HG02798 (cell line): ENCODE measurements around the gene WDR1.

ENCODE experiments used
- ATAC-seq: cut with Tn5 transposase; IDR thresholded peaks from one replicate; pipeline ENCODE4 v1.9.1; 2021; ENCODE audit warnings: mild to moderate bottlenecking; ENCODE audit not compliant: unreplicated experiment, poor library complexity

WDR1 gene

DNA sequence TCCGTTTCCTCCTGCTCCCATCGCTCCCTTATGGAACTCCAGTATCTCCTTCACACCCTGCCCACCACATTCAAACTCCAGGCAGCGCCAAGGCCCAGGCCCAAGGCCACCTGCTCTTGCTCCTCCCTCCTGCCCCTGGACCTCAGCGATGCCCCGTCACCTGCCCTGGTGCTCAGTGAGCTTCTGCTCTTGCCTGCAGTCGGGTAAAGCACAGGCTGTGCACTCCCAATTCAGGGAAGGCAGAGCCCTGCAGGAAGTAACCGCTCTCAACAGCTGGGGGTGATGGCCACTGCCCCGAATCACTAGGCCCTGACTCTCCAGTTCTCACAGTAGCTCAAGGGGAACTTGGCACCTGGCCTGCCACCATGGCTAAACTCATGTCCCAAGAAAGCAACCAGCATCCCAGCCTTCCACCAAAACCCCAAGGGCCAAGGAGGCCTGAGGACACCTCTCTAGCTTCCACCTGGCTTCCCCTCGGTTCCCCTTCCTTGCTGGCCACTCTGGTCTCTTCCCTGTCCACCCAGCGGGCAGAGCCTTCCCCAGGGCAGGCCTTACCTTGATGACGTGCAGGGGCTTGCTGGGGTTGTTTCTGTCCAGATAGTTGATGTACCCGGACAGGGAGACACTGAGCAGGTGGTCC, 29.3 kb downstream of the WDR1 start:
- ATAC-seq: no peak

DNA sequence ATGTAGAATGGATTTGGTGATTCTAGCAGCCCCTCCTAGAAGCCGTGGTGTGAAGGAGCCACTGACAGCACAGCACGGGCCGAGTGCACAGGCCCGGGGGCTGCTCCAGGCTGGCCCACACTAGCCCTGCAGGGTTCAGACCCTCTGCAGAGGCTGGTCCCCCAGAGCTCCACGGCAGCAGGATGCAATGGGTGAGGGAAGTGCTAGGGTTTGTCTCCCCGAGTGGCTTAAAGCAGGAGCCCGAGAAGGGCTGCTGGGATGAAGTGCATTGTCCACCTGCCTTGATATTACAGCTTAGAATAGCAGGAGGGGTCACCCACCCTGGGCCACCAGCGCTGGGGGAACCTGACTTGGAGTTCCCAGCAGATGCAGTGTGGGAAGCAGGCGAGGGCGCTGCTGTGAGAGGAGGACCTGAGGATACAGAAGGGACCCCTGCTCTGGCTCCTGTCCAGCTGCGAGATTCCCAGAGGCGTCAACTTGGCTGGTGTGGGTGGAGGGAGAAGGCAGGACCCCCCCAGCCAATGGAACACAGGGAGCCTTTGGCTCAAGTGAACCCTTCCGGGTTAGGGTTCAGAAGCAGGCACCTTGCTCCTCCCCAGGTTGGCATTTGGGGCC, 30.0 kb downstream of the WDR1 start:
- no peak for ATAC-seq

DNA sequence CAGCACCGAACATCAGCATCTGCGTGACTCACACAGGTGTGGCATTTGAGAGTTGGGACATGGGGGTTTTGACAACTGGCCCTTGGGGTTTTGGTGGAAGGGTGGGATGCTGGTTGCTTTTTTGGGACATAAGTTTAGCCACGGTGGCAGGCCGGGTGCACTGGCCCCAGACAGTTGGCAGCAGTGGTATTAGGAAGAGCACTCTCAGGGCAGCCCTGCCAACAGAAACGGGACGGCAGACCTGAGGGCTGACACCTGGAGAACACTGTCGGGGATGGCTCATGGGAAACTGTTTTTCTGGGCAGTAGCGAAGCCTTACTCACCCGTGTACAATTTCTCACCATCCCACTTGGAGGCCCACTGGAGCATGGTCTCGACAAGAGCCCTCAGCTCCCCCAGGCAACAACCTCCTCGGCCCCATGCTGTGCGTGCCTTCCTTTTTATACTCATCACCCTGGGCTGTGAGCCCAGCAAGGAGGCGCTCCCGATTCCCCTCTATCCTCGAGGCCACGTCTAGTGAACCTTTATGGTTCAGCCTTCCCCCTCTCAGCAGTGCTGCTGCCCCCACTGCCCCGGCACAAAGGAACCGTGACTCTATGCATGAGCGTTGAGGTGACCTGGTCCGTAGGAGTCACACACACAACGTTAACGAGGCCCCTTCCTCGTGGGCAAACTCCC, 30.6 kb downstream of the WDR1 start:
- no peak for ATAC-seq

DNA sequence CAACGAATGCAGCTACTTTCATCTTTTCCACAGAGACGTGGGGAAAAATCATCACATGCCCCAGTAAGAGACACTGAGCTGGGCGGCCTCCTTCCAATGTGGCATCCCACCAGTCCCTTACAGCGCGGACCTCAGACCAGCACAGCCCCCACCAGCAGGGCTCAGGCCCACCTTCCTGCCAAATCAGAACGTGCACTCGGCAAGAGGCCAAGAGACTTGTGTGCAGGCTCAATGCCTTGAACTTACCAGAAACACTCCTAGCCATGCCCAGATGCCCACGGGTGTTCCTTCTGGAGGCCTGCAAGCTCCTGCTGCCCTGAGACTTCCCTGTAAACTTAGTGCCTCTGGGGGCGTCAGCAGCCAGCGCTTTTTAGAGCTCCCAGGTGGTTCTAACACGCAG, 31.2 kb downstream of the WDR1 start:
- no peak for ATAC-seq

DNA sequence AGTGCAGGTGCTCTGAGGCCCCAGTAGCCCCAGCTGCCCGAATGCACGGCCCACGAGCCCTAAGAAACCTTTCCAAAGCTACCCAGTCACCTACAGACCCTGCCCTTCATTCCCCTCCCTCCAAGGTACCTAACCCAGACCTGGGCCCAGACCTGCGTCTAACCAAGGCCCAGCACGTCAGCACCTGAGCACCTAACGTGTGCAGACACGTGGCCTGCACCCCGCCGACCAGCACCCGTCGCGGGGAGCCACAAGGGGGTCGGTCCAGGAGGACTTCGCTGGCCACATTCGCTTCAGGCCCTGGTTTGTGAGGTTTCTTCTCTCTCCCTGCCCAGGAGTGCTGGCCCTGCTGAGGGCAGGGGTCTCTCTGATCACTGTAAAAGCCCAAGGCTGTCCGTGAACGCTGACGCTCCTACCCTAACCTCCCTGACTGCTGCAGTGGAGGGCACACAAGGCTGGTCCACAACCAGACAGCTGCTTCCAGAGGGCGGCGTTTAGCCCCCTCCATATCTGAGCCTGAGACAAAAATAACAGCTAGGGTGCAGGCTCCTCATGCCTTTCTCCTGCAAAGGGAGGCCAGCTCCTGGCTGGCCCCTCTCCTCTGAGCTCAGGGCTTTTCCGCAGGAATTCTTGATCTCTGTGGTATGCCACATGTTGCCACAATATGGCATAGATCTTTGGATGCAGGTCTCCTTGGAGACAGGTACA, 31.8 kb downstream of the WDR1 start:
- no peak for ATAC-seq

DNA sequence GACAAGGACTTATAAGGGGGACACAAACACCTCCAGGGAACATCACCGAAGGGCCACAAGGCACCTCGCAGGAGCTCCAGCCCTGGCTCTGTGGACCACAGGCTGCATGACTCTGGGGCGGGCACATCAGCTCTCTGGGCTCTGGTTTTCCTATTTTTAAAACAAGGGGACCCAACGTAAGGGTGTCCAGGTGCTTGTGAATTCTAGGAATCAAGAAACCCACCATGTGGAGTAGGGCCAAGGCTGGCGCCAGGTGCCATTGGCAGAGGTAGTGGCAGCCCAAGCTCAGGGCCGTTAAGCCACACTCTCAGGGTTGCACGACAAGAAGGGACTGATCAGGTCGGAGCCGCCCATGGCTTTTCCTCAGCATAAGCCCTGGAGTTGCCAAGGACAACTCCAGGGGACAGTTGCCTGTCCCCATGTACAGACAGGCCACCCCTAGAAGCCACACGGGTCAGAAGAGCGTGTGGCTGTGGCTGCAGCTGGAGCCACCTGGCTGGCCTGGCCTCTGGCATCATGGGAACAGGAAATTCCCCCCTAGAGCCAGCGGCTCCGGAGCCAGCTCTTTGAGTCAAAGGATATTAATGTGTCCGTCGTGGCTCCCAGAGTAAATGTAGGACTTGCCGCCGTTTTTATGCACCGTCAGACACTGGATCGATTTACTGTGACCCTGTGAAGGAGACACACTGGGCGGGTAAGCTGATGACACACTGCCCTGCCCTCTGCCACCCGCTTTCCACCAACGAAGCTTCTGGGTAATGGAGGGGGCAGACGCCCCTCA, 32.5 kb downstream of the WDR1 start:
- no peak for ATAC-seq

DNA sequence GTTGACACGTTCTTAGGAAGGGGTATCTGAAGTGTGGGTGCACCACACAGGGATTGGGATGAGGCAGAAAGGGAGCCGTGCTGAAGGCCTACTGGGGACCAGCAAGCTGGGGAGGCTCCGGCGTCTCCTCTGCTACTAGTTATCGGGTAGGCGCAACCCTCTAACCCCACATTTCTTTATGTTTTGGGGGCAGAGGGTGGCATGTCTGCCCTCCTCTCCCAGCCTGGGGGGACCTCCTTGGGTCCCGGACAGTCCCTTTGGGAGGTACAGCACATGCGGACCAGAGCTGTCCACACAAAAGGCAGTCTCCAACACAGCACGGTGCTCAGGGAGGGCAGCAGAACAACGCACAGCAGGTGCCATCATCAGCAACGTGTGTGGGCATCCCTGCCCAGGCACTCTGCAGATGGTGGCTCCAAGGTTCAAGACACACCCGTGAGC, 33.2 kb downstream of the WDR1 start:
- ATAC-seq: no peak

DNA sequence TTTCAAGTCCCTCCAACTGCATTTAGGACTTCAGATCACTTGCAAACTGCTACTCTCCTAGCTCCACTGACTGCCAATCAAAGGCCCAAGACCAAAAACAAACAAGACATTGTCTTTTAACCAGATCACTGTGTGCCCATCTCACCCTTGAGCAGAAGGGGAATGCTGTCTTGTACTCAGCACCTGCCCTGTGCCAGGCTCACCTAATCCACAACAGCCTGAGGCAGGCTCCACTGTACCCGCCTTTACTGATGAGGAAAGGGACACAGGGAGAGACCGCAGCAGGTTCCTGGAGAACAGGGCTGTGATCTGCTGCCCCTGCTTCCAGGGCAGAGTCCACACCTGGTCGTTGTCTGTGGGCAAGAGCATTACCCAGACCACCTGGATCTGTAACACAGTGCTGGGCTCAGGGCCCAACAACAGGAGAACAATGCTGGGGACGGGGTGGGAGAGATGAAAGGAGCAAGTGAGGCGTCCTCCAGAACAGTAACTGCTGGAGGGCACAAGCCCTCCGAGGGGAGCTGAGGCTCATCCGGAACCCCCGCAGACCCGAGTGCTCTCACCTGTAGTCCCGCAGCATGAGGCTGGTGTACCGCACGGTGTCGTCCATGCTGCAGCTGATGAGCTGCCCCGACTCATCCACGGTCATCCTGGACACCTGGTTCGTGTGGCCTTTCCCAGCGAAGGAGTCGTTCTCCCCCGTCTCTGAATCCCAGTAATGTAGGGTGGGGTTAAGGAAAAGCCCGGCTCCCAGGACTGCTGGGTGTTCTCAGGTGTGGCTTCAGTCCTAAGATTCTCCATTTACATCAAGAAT, 33.9 kb downstream of the WDR1 start:
- no peak for ATAC-seq

DNA sequence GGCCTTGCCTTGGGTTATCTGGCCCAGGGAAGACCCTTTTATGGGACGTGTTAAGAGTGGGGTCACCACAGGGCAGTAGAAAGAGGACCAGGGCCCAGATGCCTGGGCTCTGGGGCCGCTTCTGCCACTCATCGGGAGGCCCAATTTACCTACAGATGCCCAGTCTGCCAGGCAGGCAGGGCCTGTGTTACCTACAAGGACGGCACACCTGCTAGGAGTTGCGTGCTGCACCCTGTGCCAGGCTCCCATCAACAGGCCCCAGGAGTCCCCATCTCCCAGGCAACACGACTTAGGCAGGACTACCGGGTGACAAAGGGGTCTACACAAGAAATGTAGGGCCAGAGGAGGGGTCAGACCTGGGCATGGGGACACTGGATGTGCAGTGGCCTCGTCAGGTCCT, 34.6 kb downstream of the WDR1 start:
- ATAC-seq: no peak

DNA sequence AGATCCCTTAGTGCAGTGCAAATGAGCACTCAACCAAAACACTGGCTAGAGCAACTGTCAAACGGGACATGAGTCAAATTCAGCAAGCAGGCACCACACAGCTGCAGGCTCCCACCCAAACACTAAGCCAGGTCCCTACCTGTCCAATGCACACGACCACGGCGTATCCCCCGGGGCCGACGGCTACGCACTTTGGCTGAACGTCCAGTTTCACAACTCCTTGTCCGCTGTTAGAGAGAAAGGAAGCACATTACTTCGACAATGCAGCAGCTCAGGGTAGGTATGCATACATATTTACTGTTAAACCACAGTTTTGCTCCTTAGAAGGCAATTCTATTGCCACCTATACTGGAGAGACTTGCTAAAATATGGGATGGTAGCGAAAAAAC, 35.4 kb downstream of the WDR1 start:
- no peak for ATAC-seq

DNA sequence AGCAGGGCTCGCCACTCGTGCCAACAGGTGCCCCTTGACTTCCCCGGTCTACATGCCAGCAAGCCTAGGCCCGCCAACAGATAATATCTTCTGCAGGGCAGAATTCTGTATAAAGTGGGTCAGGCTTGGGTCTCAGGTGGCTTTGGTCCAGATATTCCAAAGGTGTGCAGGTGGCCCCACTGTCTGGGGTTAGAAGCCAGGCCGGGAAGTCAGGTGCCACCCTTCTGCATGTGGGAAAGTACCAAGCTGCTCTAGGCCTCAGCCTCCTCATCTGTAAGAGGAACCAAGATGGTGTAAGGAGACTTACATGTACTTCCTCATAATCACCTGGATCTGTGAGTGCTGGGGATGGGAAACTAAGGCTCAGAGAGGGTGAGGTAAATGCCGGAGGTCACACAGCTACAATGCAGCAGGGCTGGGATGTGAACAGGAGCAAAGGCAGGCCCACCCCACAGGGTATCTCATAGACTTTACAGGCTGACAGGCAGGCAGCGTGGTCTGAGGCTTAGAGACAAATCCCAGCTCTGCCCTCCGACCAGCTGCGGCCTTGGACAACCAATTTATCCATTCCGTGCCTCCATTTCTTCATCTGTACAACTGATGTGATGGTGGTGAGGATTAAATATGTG, 35.9 kb downstream of the WDR1 start:
- no peak for ATAC-seq

DNA sequence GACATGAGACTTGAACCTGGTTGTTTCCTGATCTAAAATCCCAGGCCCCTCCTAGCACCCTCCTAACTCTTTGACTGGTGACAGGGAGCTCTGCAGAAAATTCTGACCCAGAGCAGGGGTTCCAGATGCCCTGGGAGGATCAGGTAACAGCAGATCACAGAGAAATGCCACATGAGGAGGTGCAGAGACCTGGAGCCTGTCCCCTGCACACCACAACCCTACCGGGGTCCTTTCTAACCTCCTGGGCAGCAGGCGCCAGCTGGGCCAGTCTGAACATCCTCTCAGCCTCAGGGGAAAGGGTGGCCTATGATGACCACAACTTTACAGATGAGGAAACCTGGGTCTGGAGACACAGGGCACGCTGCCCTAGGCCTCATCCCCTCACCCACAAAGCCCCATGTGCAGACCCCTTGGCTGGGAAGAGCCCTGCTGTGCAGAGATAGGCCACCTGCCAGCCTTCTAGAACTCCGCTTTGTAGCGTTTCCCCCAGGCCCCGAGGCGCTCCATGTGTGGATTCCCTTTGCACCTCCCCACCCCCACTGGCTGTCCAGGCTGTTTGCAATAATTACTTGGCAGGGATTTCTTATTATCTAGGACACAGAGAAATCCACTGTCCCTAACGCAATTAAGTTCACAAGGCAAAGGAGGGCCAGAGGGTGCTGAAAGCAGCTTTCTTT, 36.5 kb downstream of the WDR1 start:
- no peak for ATAC-seq

DNA sequence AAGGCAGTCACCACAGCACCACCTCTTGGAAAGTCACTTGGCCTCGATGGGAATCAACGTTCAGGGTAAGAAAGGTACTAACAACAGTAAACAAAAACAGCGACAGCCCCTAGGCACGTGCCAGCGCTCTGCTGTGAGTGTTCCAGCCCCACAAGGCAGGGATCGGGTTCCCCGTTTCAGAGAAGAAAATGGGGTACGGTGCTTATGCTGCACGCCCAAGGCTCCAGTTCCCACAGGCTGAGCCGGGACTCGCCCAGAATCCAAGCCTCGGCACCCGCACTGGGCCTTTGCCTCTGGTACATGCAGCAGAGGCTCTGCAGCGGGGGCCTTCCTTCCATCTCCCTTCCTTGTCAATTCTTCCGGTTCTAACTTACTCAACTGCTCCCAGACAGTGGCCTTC, 37.3 kb downstream of the WDR1 start:
- ATAC-seq: no peak

DNA sequence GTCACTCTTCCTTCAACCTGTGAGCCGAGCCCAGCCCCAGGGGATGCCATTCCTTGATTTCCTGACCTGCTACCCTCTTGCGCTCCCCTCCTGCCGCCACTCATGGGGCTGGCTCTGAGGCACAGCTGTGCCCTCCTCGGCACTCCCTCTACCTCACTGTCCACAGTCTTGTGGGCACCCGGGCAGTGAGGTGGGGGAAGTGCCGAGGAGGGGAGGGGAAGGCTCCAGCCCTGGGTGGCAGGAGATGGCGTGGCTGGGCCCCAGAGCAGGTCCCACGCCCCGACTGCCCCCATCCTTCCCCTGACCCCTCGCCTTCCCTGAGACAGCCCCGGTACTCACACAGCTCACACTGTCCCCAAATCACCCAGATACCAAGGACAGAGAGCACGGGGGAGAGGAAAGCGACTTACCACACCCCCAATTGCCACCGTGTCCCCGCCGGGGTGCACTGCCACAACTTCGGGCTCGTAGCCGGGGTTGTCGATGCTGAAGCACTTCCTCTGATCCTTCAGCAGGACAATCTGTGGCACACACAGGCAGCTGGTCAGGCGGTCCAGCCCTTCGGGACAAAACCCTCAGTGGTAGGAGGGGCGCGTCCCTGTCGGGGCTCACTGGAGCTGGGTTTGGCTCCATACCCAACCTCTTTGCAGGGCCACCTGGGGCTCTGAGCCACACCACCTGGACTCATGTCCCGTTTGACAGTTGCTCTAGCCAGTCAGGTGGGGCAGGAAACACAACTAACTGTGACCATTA, 37.9 kb downstream of the WDR1 start:
- ATAC-seq: no peak

DNA sequence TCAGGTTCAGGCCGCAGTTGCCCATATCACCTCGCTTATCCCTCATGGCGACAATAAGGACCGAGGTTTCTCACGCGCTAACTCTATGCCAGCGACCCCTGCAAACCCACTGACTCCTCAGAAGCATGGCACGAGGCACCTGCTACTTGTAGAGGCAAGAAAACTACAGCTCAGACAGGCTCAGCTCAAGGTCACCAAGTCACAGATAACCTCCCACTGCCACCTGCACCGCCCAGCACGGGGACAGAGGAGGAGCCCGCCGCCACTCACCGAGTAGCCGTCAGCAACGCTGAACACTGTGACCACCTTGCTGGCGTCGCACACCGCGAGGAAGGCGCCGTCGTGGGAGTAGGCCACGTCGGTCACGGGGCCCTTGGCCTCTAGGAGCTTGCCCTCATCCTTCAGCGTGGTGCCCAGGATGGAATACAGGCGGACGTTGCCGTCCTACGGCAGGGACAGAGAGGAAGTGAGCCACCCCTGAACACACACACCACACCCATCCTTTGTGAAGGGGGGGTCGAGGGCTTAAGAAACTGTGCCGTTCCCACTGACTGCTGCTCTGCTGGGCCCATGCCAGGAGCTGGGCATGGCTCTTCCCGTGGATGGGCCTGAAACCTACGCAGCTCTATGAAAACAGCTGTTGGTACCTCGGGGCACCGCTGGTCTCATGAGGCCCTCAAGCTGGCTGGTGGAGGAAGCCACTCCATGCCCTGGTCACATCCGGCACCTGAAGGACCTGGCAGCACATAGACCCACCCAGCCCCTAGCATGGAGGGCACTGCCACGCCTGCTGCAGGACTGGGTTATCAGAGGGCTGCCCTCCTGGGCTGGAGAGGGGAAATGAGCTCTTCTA, 38.9 kb downstream of the WDR1 start:
- no peak for ATAC-seq

DNA sequence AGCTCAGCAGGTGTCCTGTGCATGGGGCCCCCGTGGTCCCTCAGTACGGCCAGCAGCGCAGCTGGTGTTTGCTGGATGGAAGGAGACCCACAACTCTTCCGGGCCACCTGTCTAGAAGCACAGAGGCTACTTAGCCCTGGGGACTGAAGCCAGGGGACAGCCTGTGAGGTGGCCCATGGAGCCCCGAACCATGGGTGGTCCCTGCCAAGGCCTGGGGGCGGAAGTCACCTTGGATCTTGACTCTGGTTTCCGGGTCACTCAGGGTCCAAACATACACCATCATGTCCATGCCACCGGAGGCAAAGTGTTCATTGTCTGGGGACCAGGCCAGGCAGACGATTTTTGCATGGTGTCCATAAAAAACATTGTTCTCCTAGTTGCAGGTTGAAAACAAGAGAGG, 39.5 kb downstream of the WDR1 start:
- no peak for ATAC-seq

DNA sequence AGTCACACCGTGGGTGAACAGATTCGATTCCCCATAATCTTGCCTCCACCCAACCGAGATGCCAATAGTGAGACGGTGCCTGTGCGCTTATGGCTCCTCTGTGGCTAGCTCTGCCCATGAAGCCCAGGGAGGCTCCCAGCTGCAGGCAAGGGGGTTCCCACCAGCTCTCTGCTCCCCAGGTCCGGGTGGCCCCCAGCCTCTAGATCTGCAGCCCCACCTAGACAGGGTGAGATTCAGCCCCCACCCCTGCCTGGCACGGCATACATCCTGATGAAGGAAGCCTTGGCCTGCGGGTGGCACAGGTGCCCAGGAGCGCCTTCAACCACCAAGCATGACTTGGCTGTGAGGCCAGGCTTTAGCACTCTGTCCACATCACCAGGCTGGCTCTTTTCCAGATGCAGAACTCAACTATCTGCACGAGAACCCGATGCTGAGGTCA, 40.6 kb downstream of the WDR1 start:
- ATAC-seq: no peak
